NCI-H345 (cell line): ENCODE results near the gene DHX35.

ENCODE experiments used
- DNase-seq: peaks from one replicate; lab custom pipeline; 2025; lab: John Stamatoyannopoulos, UW

Gene DHX35

DNA sequence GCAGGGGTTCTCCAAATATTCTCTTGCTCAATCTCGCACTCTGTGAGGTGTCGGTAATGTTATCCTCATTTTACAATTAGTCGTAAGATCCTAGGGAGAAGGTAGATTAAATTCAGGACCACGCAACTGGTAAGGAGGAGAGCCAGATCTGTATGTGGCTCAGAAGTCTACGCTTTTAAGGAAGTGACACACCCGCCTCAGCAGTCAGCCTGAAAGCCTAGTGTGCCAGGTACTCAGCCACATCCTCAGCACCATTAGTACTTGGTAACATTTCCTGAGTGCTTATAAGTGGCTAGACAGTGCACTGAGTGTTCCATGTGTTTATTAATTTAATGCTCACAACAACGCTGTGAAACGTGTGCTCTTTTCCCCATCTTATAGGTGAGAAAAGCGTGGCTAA, 63.7 kb downstream of the DHX35 start:
- DNase-seq, result no peak

- peak; percentile 80 for DNase-seq
Observed at GRCh38 chr20:39029364-39029763, 67.2 kb downstream of the DHX35 start.

- DNase-seq, result no peak
Observed at GRCh38 chr20:39032997-39033396, 70.9 kb downstream of the DHX35 start.

- no peak for DNase-seq
Observed at GRCh38 chr20:39036011-39036410, 73.9 kb downstream of the DHX35 start.

DNA sequence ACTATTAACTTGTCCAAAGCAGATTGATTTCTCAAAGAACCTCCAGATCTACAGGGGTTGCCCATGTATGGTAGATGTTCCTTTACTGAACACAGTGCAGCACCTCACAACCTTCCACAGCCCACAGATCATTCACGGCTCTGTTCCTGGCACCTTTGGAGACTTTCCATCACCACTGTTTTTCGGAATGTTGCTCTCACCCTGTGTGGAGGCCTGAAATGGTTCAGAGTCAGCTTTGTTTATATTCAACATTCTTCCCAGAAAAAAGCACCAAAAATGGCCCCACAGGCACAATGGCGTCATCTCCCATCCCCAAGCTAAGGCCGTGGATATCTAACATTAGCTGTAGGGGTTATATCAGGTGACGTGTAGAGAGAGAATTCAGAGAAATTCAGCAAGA, 74.7 kb downstream of the DHX35 start:
- DNase-seq, result no peak

DNA sequence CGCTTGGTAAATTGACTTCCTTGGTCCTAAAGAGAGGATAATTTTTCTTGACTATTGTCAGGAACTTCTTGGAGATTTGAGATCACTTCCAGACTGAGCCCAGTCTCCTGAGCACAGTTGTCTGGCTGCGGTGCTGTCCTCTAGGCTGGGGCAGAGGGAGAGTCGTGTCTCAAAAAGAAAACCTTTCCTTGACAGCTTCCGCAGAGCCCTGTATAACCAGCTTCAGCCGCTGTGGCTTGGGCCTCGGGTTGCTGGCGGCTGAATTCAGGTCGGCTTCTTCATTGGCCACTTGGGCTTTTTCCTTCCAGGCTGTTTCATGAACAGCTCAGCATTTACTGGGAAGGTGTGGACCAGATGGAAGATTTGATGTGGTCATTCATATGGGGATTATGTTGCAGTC, 75.9 kb downstream of the DHX35 start:
- DNase-seq, result no peak

DNA sequence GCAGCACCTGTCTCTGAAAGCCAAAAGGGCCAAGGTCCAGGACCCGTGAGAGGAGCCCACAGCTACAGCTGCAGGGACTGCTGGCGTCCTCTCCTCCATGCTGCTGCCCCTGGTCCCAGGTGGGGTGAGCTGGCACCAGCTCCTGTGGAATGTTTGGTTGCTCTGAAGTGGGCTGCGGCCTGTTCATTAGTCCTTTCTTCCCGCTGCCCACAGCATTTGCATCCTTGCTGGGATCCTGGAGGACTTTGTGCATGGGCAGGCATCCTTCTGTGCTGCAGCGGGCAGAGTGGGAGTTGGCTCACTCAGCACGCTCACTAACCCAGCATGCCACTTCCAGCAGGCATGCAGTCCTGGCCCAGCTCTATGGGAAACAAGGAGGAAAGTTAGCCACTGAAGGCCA, 76.4 kb downstream of the DHX35 start:
- DNase-seq, result no peak

DNA sequence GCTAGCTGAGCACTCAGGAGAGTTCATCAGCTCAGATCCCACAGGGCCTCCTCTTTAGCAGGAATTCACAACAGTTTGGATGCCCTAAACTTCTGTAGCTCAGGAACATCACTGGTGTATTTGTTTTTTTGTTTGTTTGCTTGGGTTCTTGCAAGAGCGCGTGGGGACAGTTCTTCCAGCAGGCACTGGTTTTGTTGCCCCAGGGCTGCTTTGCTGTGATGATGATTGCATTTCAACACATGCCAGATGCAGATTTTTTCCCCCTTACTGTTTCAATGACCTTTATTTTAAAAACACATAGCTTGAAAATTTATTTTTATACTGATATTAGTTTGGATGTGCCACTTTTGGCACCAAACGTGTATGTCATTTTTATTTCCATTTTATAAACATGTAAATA, 77.1 kb downstream of the DHX35 start:
- DNase-seq, result no peak

DNA sequence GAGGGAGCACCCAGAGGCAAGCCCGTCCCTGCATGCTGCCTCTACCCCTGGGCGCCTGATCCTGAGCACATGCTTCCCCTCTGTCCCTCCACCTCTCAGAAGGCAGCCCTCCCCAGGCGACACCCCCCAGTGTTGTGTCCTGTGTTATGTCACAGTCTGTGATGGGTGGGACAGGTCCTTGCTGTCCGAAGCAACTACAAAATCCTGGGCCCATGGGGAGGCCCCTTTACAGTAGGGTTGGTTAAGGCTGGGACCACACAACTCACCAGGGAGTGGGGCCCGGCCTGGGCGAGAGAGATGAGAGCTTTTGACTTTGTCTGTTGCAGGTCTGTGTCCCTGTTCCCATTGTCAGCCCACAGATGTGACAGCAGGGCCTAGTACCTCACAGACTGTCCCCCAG, 78.0 kb downstream of the DHX35 start:
- DNase-seq, result no peak

DNA sequence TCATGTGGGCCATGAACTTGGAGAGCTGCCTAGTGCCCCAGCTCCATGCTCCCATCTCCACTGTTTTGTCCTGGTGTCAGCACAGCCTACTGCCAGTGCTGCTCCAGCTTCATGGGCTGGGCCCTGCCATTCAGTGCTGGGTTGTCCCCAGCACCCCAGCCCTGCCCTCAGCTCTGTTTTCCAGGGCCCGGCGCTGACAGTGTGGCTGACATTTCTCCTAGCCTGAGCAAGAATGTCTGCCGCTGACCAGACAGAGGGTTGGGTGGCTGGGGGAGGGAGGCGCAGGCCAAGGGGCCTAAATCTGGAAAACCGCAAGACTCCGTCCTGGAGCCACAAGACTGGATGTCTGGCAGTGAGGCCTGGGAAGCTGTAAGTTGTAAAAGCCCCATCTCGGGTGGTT, 78.9 kb downstream of the DHX35 start:
- DNase-seq, result no peak

DNA sequence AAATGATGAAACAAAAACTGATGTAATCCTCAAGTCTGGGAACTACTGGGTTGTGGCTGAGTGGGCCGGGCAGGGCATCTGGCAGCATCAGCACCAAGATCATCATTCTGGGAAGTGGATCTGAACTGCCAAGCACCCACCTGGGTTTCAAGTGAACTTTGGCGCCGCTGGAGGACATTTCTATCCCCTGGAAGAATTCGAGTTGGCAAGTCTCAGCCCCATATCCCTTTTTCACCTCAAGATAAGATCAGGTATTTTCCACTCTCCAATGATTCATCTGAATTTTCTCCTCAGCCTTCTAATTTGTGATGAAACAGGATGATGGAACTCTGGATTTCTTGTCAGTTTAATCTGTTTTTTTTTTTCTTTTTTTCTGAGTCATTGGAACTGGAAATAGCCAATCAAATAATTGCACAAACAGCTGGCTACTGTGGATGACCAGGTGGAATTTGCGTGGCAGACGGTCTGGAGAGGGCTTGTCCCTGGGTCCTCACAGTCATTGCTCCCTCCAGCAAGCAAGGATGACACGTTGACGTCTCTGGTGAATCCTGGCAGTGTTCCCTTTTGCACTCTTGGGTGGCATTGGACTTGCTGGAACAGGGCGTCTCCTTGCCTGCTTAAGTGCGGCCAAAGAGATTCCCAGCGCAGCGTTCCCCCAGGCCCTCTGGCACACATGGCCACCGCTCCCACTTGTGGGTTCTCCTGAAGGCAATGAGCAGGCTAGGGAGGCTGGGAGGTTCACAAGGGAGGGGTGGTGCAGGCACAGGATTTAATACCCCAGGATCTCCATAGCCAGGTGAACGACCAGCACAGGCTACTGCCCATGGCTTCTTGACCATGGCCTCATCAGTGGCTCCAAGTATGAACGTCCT, 80.4 kb downstream of the DHX35 start:
- DNase-seq, result no peak

DNA sequence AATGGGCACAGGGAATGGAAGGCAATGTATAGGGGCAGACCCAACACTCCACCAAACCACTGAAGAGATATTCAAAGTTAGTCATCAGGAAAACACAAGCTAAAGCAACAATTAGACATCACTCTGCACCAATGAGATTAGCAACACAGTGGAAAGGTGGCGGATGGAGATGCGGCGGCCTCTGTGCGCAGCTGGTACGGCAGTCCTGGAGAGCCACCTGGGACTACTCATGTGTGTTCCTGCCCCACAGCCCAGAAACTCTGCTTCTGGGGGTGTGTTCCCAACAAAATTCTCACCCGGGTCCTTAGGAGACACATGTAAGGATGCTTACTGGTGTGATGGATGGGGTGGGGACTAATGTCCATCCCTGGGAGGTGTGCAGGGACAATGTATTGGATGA, 82.4 kb downstream of the DHX35 start:
- no peak for DNase-seq

DNA sequence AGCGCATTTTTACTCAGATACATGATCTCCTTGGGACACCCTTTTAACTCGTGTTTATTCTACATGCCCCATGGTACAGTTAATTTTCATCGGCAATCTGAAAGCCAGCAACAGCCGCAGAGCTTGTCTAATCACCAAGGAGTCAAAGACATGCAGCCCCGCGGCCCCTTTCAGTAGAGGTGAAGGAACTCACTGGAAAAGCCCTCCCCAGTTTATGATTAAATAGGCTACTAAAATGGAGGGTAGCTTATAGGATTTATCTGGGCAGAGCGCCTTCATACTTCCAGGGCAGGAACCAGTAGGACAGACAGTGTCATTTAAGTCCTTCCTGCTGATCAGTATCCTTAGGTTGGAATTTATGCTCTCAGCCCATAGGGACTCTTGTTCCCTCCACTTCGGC, 83.5 kb downstream of the DHX35 start:
- no peak for DNase-seq

DNA sequence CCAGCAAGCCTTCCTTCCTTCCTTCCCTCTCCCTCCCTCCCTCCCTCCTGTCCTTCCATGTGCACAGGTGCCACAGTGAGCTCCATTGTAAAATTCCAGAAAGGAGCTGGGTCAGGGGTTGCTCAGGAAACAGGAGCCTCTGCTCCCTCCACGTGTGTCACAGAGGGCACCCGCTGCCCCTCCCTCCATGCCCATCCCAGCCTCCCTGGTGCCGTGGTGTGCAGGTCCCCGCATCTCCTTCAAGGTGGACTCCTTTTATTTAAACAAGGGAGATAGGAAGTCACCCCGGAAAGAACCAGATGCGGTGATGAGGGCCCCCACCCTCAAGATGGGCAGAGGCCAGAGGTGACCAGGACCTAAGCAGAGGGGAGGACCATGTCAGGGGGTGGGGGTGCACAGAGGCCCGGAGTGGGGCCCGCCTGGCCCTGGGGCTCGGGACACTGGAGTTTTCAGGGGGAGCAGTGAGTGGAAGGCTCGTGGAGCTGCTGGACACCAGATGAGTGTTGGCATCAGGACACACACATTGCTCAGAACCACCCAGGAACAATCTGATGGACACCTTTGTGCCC, 85.4 kb downstream of the DHX35 start:
- DNase-seq, result no peak

DNA sequence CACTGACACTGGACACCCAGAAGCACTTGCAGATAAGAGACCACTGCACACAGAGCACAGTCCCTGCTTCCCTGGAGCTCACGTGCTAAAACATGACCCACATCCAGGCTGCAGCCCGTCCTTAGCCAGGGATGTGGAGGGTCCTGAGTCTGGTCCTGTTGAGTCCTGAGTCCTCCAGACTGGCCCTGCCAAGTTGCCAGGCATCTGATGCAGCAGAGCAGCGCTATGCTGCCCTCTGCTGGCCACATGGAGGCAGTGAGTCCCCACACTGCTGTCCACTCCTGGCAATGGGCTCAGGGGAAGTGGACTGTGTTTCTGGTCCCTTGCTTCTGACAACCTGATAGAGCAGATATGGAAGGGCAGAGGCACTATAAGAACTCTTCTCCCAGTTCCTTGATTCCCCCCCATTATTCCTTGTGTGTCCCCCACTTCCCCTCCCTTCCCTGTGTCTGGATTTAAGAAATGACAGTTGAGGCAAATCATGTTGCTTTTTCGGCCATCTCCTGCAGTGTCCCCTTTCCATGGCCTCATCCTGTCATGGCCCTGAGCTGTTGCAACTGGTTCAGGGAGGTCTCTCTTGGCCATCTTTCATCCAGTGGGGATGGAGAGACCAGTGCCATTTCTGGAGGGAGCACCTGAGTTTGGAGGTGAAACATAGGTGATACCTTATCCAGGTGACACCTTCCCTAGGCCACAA, 86.0 kb downstream of the DHX35 start:
- DNase-seq, result peak; percentile 79

DNA sequence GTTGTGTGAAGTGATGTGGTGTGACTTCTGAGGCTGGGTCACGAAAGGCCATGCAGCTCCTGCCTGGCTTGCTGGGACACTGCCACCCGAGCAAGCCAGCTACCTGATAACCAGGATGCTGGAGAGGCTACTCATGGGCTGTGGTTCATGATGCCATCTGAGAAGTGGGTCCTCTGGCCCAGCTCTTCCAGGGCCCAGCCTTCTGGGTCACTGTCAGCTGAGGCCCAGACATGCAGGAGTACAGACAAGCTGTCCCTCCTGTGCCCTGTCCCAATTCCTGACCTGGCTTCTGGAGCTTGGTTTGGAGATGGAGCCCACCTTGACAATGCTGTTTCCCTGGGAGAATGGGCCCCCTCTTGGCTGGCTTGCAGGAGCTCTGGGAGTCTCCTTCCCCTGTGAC, 87.0 kb downstream of the DHX35 start:
- DNase-seq, result no peak

- DNase-seq, result peak; percentile 88
Observed at GRCh38 chr20:39049684-39050554, 87.8 kb downstream of the DHX35 start.

DNA sequence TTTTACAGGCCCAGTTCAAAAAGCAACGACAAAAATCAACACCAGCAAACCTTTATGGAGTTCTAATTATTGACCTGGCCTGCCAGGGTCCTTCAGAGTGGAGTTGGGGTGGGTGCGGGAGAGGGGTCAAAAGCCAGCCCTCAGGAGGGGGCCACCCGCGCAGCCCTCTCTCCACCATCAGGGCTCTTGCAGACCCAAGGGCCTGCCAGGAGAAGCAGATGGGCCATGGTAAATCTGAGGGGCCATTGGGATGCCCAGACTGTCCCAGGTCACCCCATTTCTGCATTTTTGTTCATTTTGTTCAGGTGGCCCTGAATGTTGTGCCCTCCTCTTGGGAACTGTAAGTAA, 88.4 kb downstream of the DHX35 start:
- DNase-seq, result no peak

GRCh38 chr20:39052676-39053075, 90.5 kb downstream of the DHX35 start:
- DNase-seq, result no peak

GRCh38 chr20:39057143-39057542, 95.0 kb downstream of the DHX35 start:
- no peak for DNase-seq

DNA sequence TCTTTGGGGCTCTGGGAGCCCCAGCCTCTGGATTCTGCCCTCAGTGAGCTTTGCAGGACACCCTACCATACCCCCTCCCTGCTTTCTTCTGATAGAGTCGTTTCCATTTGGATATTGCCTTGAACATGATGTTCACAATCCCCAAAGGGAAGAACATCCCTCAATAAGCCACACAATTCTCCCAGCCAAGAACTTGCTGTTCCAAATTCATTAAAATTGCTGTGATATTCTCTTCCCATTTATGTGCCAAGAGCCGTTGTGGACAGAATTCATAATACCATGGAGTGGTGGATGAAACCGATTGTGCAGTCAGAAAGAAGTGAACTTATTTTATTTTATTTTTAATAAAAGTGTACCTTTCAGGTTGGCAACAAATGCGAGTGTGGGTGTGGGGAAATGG, 95.8 kb downstream of the DHX35 start:
- no peak for DNase-seq

- no peak for DNase-seq
Observed at GRCh38 chr20:39059036-39059435, 96.9 kb downstream of the DHX35 start.
